WTC11 (cell line): ENCODE results near the gene C12orf75. TPM values are rescaled to one million over a fixed set of nuclear protein-coding genes. Genes with fewer than 3 reads are reported as not detected.

Source experiments
- ATAC-seq: fragments of 200-7000 bp; cut with Tn5 transposase; 2 replicates; pipeline ENCODE4 v1.10.0; 2021; ENCODE audit warnings: mild to moderate bottlenecking, moderate library complexity
- CTCF ChIA-PET: fragments of 300-600 bp; sonication (Branson Sonifier 250); formaldehyde crosslinking; loops from one replicate; lab custom pipeline; 2021; ENCODE audit warnings: antibody characterized with exemption; lab: Charles Lee
- POLR2A ChIA-PET: fragments of 350-600 bp; sonication (Branson Sonifier 250); formaldehyde crosslinking; loops from one replicate; lab custom pipeline; 2021; ENCODE audit warnings: antibody characterized with exemption; lab: Charles Lee
- DNase-seq: peaks from one replicate; pipeline ENCODE4 v3.0.0; 2021; ENCODE audit warnings: low spot score
- H3K27ac Mint-ChIP-seq: 2 replicates; pipeline ENCODE4 v1.8.0; 2021; ENCODE audit warnings: mixed read lengths
- H3K27me3 Mint-ChIP-seq: 2 replicates; pipeline ENCODE4 v1.8.0; 2021; ENCODE audit warnings: low read depth, mild to moderate bottlenecking, moderate library complexity, mixed read lengths
- H3K36me3 Mint-ChIP-seq: 2 replicates; pipeline ENCODE4 v1.8.0; 2021; ENCODE audit warnings: mixed read lengths
- H3K4me1 Mint-ChIP-seq: 2 replicates; pipeline ENCODE4 v1.8.0; 2022; ENCODE audit warnings: mixed read lengths
- H3K4me3 Mint-ChIP-seq: 2 replicates; pipeline ENCODE4 v1.8.0; 2021; ENCODE audit warnings: mild to moderate bottlenecking, moderate library complexity, mixed read lengths
- H3K9me3 Mint-ChIP-seq: 2 replicates; pipeline ENCODE4 v1.8.0; 2021; ENCODE audit warnings: mixed read lengths
- CREB1 ChIP-seq: sonication (generic); formaldehyde crosslinking; IDR thresholded peaks from 2 replicates; pipeline ENCODE4 v1.8.0; 2023; ENCODE audit warnings: mild to moderate bottlenecking, missing genetic modification reagents
- E2F1 ChIP-seq: sonication (generic); formaldehyde crosslinking; IDR thresholded peaks from 2 replicates; pipeline ENCODE4 v1.8.0; 2022; ENCODE audit warnings: mild to moderate bottlenecking, missing genetic modification reagents
- E2F5 ChIP-seq: sonication (generic); formaldehyde crosslinking; IDR thresholded peaks from 2 replicates; pipeline ENCODE4 v1.8.1; 2022; ENCODE audit warnings: mild to moderate bottlenecking, moderate library complexity, missing genetic modification reagents
- GTF2I ChIP-seq: fragments of 250-450 bp; sonication (Bioruptor Pico); conservative IDR thresholded peaks from 2 replicates; pipeline ENCODE4 v1.4.0; 2021; ENCODE audit warnings: mild to moderate bottlenecking
- HMGA2 ChIP-seq: fragments of 250-450 bp; sonication (Bioruptor Pico); IDR thresholded peaks from 2 replicates; pipeline ENCODE4 v1.4.0; 2021; ENCODE audit warnings: mild to moderate bottlenecking, moderate library complexity
- HMGXB4 ChIP-seq: sonication (generic); formaldehyde crosslinking; IDR thresholded peaks from 2 replicates; pipeline ENCODE4 v1.8.1; 2023; ENCODE audit warnings: mild to moderate bottlenecking, moderate library complexity, missing genetic modification reagents
- JAZF1 ChIP-seq: fragments of 250-450 bp; sonication (Bioruptor Pico); IDR thresholded peaks from 2 replicates; pipeline ENCODE4 v1.9.0; 2021; ENCODE audit warnings: moderate library complexity, mild to moderate bottlenecking, inconsistent platforms
- NFE2L1 ChIP-seq: sonication (generic); formaldehyde crosslinking; IDR thresholded peaks from 2 replicates; pipeline ENCODE4 v1.8.1; 2023; ENCODE audit warnings: missing genetic modification reagents
- OVOL2 ChIP-seq: fragments of 250-450 bp; sonication (Bioruptor Pico); IDR thresholded peaks from 2 replicates; pipeline ENCODE4 v1.9.0; 2021; ENCODE audit warnings: mild to moderate bottlenecking, borderline replicate concordance
- PRDM15 ChIP-seq: sonication (generic); formaldehyde crosslinking; IDR thresholded peaks from 2 replicates; pipeline ENCODE4 v1.8.0; 2022; ENCODE audit warnings: missing genetic modification reagents
- RORB ChIP-seq: fragments of 250-450 bp; sonication (Bioruptor Pico); IDR thresholded peaks from 2 replicates; pipeline ENCODE4 v1.9.0; 2021; ENCODE audit warnings: mild to moderate bottlenecking
- TP53 ChIP-seq: sonication (generic); formaldehyde crosslinking; IDR thresholded peaks from 2 replicates; pipeline ENCODE4 v1.8.1; 2023; ENCODE audit warnings: mild to moderate bottlenecking, missing genetic modification reagents
- ZNF232 ChIP-seq: sonication (generic); formaldehyde crosslinking; IDR thresholded peaks from 2 replicates; pipeline ENCODE4 v1.8.0; 2022; ENCODE audit warnings: mild to moderate bottlenecking, missing genetic modification reagents
- ZNF263 ChIP-seq: sonication (generic); formaldehyde crosslinking; IDR thresholded peaks from 2 replicates; pipeline ENCODE4 v1.8.1; 2022; ENCODE audit warnings: low read depth, mild to moderate bottlenecking, moderate library complexity, missing genetic modification reagents
- ZNF416 ChIP-seq: fragments of 250-450 bp; sonication (Bioruptor Pico); IDR thresholded peaks from 2 replicates; pipeline ENCODE4 v1.9.0; 2021; ENCODE audit warnings: mild to moderate bottlenecking, inconsistent platforms
- ZNF532 ChIP-seq: fragments of 250-450 bp; sonication (Bioruptor Pico); IDR thresholded peaks from 2 replicates; pipeline ENCODE4 v1.9.0; 2021; ENCODE audit warnings: mild to moderate bottlenecking, borderline replicate concordance
- total RNA-seq: library from RNA; stranded (reverse); gene quantifications from 3 replicates; pipeline ENCODE4 v1.2.3, GENCODE V29; 2021
- TF ChIP-seq, protein P1 (sequence below): sonication (generic); formaldehyde crosslinking; conservative IDR thresholded peaks from 2 replicates; pipeline ENCODE4 v1.8.1; 2022; ENCODE audit warnings: mild to moderate bottlenecking, missing genetic modification reagents
- TF ChIP-seq, protein P2 (sequence below): sonication (generic); formaldehyde crosslinking; IDR thresholded peaks from 2 replicates; pipeline ENCODE4 v1.8.0; 2022; ENCODE audit warnings: mild to moderate bottlenecking, missing genetic modification reagents
- TF ChIP-seq, protein P3 (sequence below): fragments of 250-450 bp; sonication (Bioruptor Pico); IDR thresholded peaks from 2 replicates; pipeline ENCODE4 v1.9.0; 2021; ENCODE audit warnings: mild to moderate bottlenecking

The C12orf75 gene
- total RNA-seq, 1 experiment from 2014 or later, result 25.5 TPM

DNA sequence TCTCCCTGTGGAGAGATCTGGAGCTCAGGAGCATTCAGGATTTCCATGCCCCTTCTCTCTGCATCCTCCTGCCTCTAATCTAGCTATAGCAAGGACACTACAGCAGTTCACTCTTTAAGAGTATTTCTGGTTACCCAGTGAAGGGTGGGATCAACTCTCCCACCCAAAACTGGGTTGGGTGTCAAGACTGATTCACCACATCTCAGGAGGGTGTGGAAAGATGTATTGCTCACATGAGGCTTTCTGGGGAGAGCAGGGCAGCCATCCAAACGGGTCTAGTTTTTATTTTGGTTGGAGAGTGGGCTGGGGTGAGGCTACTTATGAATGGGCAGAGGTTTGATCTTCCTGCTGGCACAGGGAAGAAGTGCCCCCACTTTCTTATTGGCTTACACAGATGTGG, 18.6 kb downstream of the C12orf75 start:
- ATAC-seq (no peak), DNase-seq (no peak)
- H3K27ac Mint-ChIP-seq, result no peak overlapping the region
- ChIA-PET CTCF (no interaction called here), POLR2A (no interaction called here)
- H3K36me3 Mint-ChIP-seq, result peaks cover 3% of the 10 kb centered on the region; the same call in 1 of the 2 replicates
- H3K9me3 Mint-ChIP-seq, result no peaks in the 10 kb centered on the region
- no peak overlapping the region for H3K4me3 Mint-ChIP-seq
- peaks cover 50% of the 10 kb centered on the region for H3K27me3 Mint-ChIP-seq
- TF ChIP-seq PRDM15, result no peak
- no peak for TF ChIP-seq TP53 (CRISPR knock-in tag)
- TF ChIP-seq RORB, result no peak
- TF ChIP-seq ZNF232, result no peak
- peaks cover 25% of the 10 kb centered on the region for H3K4me1 Mint-ChIP-seq

DNA sequence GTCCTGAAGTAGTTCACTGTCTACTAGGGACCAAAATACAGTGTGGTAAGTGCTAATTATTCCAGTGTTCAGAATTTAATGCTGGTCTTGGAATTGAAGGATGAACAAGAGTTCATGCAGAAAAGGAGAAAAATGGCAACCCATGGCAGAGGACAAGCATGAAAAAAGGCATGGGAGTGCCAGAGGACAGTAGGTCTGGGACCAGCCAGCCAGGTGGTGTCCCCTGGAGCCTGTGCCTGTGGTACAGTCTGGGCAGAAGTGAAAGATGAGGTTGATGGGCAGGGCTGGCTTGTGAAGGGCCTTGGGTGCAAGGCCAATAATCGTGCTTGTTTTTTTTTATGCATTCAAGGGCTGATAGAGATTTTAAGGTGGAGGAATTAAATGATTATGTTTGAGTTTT, 21.0 kb downstream of the C12orf75 start:
- peaks cover 29% of the 10 kb centered on the region for H3K27me3 Mint-ChIP-seq
- ChIA-PET CTCF (no interaction called here), POLR2A (no interaction called here)
- DNase-seq (no peak), ATAC-seq (no peak)
- H3K9me3 Mint-ChIP-seq, result no peaks in the 10 kb centered on the region
- H3K4me3 Mint-ChIP-seq, result no peak overlapping the region
- peaks cover 21% of the 10 kb centered on the region for H3K4me1 Mint-ChIP-seq
- no peak overlapping the region for H3K27ac Mint-ChIP-seq
- H3K36me3 Mint-ChIP-seq, result peaks cover 3% of the 10 kb centered on the region; the same call in 1 of the 2 replicates
- TF ChIP-seq ZNF263 (CRISPR knock-in tag) (no peak), E2F5 (CRISPR knock-in tag) (no peak), OVOL2 (CRISPR knock-in tag) (no peak), NFE2L1 (CRISPR knock-in tag) (no peak), E2F1 (CRISPR knock-in tag) (no peak), CREB1 (no peak), GTF2I (CRISPR knock-in tag) (no peak), ZNF532 (CRISPR knock-in tag) (no peak), HMGXB4 (CRISPR knock-in tag) (no peak), HMGA2 (no peak), JAZF1 (CRISPR knock-in tag) (no peak), ZNF416 (no peak)
- TF ChIP-seq, protein P1, sequence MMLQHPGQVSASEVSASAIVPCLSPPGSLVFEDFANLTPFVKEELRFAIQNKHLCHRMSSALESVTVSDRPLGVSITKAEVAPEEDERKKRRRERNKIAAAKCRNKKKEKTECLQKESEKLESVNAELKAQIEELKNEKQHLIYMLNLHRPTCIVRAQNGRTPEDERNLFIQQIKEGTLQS (CRISPR knock-in tag), result no peak
- TF ChIP-seq, protein P2, sequence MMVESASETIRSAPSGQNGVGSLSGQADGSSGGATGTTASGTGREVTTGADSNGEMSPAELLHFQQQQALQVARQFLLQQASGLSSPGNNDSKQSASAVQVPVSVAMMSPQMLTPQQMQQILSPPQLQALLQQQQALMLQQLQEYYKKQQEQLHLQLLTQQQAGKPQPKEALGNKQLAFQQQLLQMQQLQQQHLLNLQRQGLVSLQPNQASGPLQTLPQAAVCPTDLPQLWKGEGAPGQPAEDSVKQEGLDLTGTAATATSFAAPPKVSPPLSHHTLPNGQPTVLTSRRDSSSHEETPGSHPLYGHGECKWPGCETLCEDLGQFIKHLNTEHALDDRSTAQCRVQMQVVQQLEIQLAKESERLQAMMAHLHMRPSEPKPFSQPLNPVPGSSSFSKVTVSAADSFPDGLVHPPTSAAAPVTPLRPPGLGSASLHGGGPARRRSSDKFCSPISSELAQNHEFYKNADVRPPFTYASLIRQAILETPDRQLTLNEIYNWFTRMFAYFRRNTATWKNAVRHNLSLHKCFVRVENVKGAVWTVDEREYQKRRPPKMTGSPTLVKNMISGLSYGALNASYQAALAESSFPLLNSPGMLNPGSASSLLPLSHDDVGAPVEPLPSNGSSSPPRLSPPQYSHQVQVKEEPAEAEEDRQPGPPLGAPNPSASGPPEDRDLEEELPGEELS (CRISPR knock-in tag), result no peak
- TF ChIP-seq, protein P3, sequence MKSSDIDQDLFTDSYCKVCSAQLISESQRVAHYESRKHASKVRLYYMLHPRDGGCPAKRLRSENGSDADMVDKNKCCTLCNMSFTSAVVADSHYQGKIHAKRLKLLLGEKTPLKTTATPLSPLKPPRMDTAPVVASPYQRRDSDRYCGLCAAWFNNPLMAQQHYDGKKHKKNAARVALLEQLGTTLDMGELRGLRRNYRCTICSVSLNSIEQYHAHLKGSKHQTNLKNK (CRISPR knock-in tag), result no peak
